Retinal pigment epithelial cell (primary cell): ENCODE measurements around the gene JAKMIP3.

Source experiments
- DNase-seq: peaks from one replicate; pipeline ENCODE4 v3.0.0-alpha.2; 2010; ENCODE audit warnings: low read depth
- H3K4me3 ChIP-seq: 2 replicates; pipeline ENCODE4 v1.5.1; 2011; ENCODE audit warnings: mild to moderate bottlenecking, low read length, control low read depth, moderate library complexity
- TF ChIP-seq, protein P1 (sequence below): conservative IDR thresholded peaks from 2 replicates; pipeline ENCODE4 v1.5.1; 2011; ENCODE audit warnings: low read depth, low read length, control low read depth, inconsistent platforms

Gene JAKMIP3

DNA sequence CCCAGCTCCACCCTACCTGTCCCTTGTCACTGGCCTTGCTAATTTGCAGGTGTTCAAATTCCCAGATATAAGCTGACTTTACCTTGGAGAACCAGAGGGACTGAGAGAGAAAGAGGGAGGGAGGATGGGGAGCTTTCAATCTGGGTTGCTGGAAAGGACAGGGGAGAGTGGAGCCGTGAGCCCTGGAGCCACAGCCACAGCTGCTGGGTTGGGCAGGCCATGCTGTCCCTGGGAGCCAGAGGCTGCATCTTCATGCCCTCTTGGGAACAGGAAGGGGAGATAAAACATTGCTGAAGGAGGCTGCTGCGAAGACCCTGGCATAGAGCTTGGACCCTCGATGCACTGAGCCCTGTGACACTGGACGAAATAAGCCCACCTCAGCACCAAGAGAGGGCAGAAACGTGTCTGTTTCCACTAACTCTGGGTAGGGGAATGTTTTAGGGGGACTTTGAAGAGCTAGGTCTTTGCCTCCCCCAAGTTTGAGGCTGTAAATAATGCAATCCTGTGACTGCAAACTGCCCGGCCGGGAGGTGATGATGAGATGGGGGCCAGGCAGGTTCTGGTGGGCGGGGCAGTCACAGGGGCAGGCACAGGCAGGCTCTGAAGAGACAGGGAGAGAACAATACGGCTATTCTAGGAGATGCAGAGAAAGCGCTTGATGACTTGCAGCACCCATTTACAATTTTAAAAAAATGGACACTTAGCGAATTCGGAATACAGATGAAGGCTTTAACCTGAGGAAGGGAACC is 5.8 kb upstream of the JAKMIP3 start:
- TF ChIP-seq, protein P1, sequence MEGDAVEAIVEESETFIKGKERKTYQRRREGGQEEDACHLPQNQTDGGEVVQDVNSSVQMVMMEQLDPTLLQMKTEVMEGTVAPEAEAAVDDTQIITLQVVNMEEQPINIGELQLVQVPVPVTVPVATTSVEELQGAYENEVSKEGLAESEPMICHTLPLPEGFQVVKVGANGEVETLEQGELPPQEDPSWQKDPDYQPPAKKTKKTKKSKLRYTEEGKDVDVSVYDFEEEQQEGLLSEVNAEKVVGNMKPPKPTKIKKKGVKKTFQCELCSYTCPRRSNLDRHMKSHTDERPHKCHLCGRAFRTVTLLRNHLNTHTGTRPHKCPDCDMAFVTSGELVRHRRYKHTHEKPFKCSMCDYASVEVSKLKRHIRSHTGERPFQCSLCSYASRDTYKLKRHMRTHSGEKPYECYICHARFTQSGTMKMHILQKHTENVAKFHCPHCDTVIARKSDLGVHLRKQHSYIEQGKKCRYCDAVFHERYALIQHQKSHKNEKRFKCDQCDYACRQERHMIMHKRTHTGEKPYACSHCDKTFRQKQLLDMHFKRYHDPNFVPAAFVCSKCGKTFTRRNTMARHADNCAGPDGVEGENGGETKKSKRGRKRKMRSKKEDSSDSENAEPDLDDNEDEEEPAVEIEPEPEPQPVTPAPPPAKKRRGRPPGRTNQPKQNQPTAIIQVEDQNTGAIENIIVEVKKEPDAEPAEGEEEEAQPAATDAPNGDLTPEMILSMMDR = no peak
- DNase-seq = no peak
- no peak overlapping the region for H3K4me3 ChIP-seq

DNA sequence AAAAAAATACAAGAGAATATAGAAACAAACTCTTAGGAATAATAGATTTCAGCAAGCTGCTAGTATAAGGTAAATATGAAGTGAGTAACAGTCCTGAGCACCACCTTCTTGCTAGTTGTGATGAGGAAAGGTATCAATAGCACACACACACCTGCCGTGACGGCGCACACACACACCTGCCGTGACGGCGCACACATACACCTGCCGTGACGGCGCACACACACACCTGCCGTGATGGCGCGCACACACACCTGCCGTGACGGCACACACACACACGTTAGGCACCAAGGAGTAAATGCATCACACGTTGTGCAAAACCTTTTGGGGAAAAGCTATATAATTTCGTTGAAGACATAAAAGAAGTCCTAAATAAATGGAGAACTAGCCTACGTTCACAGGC is 4.7 kb upstream of the JAKMIP3 start:
- DNase-seq = no peak
- TF ChIP-seq, protein P1 = no peak
- no peak overlapping the region for H3K4me3 ChIP-seq

DNA sequence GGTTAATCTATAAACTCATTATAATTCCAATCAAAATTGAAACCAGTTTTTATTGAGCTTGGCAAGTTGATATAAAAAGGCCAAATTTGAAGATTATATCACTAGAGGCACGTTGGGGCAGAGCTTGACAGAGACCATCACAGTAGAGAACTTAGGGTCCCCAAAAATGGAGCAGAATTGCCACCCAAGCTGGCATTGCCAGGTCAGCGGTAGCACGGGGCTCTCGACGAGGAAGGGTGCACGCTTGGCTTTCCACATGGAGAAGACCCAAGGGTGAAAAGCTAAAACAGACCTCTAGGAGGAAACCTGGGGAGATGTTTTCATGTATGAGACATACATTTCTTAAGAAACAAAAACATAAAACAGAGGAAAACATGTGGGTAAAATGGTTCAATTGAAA is 4.3 kb upstream of the JAKMIP3 start:
- TF ChIP-seq, protein P1 = no peak
- no peak overlapping the region for H3K4me3 ChIP-seq
- DNase-seq = no peak

DNA sequence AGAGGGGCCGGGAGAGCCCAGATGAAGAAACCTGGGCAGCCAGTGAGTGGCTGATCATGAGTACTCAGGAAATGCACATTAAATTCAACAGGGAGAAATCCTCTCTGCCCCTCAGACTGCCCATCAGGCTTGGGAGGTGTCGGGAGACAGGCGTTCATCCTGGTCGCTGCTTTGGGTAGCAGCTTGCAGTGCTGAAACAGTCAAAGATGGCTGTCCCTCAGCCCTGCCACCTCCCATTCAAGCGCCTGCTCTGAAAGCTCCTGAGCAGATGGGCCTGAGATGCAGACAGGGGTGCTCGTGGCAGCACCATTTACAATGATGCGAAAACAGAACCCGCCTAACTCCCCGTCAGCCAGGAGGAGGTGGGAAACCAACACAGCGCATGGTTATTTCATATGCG is 3.6 kb upstream of the JAKMIP3 start:
- TF ChIP-seq, protein P1 = no peak
- DNase-seq = no peak
- no peak overlapping the region for H3K4me3 ChIP-seq

DNA sequence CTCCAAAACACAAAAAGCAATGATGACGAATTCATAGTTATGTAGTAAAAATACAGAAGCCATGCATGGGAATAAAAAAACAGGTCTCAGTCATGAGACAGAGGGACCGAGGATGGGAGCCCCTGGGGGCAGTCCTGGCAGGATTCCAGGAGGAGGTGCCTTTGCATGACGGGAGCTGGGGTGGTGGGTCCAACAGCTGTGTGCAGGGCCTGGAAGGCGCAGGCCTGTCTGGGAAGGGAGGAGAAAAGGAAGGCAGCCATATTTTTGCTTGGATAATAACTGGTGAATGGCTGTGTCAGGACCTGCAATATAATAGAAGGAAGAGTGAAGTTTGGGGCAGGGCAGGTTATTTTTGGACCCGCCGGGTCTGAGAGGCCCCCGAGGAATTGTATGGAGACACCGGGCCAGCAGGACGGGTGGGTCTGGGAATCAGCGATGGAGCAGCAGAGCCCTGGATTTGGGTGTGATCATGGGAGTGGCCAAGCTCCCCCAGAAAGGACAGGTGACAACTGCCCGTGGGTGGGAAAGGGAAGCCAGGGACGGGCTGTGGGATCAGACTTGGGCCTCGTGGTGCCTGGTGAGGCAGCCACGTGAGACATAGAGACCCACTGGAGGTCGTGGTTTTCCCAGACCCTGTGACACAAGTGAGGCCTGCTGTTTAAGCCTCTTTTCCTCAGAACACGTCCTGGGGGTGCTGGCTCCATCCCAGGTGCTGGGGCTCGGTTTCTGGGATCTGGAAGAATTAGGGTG is 2.9 kb upstream of the JAKMIP3 start:
- DNase-seq = no peak
- TF ChIP-seq, protein P1 = no peak
- H3K4me3 ChIP-seq = no peak overlapping the region

DNA sequence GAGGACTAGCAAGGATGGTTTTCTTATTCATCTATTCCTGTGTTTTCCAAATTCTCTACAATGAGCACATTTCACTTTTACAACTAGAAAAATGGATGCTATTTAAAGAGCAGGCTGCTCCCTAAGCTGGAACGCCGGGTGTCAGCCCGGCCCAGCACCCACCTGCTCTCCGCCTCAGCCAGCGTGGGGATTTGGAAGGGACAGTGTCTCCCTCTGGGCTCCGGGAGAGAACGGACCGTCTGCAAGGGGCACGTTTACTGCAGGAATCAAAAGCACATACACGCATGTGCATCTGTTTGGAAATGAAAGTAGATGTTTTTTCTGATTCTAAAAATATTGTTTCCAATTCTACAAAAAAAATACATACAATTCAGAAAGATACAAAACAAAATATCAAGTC is 2.3 kb upstream of the JAKMIP3 start:
- no peak for DNase-seq
- H3K4me3 ChIP-seq = no peak overlapping the region
- TF ChIP-seq, protein P1 = no peak

DNA sequence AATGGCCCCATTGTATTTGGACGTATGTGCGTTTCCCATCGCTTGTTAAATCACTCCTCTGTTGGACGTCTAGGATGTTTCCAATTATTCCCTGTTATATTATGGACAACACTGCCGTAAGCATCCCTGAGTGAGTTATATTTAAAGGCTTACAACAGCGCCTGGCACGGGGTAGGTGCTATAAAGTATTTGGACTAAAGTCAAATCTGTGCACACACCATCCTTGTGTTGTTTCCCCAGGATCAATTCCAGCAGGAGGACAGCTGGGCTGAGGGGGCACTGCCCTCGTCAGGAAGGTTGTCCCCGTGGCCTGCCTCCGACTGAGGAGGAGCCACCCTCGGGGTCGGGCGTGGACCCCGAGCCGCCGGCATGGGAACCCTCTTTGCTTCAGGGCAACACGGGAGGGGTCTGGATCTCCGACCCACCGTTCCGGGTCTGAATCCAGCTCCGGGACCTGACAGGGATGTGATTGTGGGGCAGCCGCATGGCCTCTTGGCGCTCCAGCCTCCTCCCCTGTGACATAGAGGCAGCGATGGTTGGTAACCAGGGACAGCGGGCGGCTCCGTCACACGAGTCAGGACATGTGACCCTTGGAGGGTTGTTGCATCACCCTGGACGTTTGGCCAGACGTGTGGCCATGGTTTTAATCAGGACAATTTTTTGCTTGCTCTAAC is 1.5 kb upstream of the JAKMIP3 start:
- no peak for DNase-seq
- no peak overlapping the region for H3K4me3 ChIP-seq
- TF ChIP-seq, protein P1 = no peak
